SU-DHL-6 (cell line): ENCODE measurements around the gene TSKS.

Source experiments
- H2AFZ ChIP-seq: fragments of 200-600 bp; sonication (generic); 2 replicates; pipeline ENCODE4 v1.6.1; 2014; ENCODE audit warnings: low read depth, mild to moderate bottlenecking, moderate library complexity, mixed read lengths, antibody characterized with exemption, low read length; ENCODE audit not compliant: severe bottlenecking
- H3F3A ChIP-seq: fragments of 200-600 bp; shearing (Covaris generic); 2 replicates; pipeline ENCODE4 v1.6.0; 2016; ENCODE audit warnings: antibody characterized with exemption, mild to moderate bottlenecking; ENCODE audit not compliant: insufficient read depth
- H3K27ac ChIP-seq: fragments of 200-600 bp; sonication (generic); 2 replicates; pipeline ENCODE4 v1.5.1; 2016; ENCODE audit warnings: low read depth, mild to moderate bottlenecking, low read length, moderate library complexity, mixed read lengths
- H3K27me3 ChIP-seq: fragments of 200-600 bp; sonication (generic), shearing (Covaris generic); 2 replicates; pipeline ENCODE4 v1.6.0; 2014; ENCODE audit warnings: mild to moderate bottlenecking, low read length
- H3K36me3 ChIP-seq: fragments of 200-600 bp; sonication (generic); 2 replicates; pipeline ENCODE4 v1.6.1; 2014; ENCODE audit warnings: mild to moderate bottlenecking, low read length, mixed read lengths
- H3K4me2 ChIP-seq: fragments of 300-600, 200-600 bp; shearing (Covaris generic), sonication (generic); 2 replicates; pipeline ENCODE4 v1.6.0; 2014; ENCODE audit warnings: low read length, low read depth, mild to moderate bottlenecking; ENCODE audit not compliant: poor library complexity, severe bottlenecking
- H3K4me3 ChIP-seq: fragments of 200-600 bp; sonication (generic); 2 replicates; pipeline ENCODE4 v1.5.1; 2014; ENCODE audit warnings: antibody characterized with exemption, low read length, mild to moderate bottlenecking, mixed read lengths; ENCODE audit not compliant: insufficient read depth, poor library complexity, severe bottlenecking
- H3K79me2 ChIP-seq: fragments of 200-600 bp; sonication (generic); 2 replicates; pipeline ENCODE4 v1.6.1; 2014; ENCODE audit warnings: mild to moderate bottlenecking, low read length, moderate library complexity; ENCODE audit not compliant: insufficient read depth
- H3K9ac ChIP-seq: fragments of 200-600 bp; sonication (generic); 2 replicates; pipeline ENCODE4 v1.7.0; 2014; ENCODE audit warnings: mild to moderate bottlenecking, low read length
- H3K9me2 ChIP-seq: fragments of 200-600 bp; sonication (generic); replicated peaks from 2 replicates; pipeline ENCODE4 v1.6.1; 2014; ENCODE audit warnings: low read length; ENCODE audit not compliant: insufficient read depth
- H3K9me3 ChIP-seq: fragments of 200-600 bp; sonication (generic); 2 replicates; pipeline ENCODE4 v1.6.1; 2014; ENCODE audit warnings: low read length, mixed read lengths; ENCODE audit not compliant: insufficient read depth
- H4K20me1 ChIP-seq: fragments of 200-600 bp; sonication (generic); 2 replicates; pipeline ENCODE4 v1.6.1; 2014; ENCODE audit warnings: low read depth, mild to moderate bottlenecking, antibody characterized with exemption, low read length, moderate library complexity, mixed read lengths
- CTCF ChIP-seq: fragments of 200-600 bp; sonication (generic); IDR thresholded peaks from one replicate; pipeline ENCODE4 v1.5.1; 2017; ENCODE audit warnings: antibody characterized with exemption, mild to moderate bottlenecking, low read length, moderate library complexity; ENCODE audit not compliant: insufficient read depth, poor library complexity, severe bottlenecking
- EZH2phosphoT487 ChIP-seq: fragments of 200-600 bp; sonication (generic), shearing (Covaris generic); conservative IDR thresholded peaks from 2 replicates; pipeline ENCODE4 v1.6.1; 2018; ENCODE audit warnings: mild to moderate bottlenecking, antibody characterized with exemption, low read length, moderate library complexity, mixed read lengths

The TSKS gene

GRCh38 chr19:49713236-49713845, 49.8 kb downstream of the TSKS start:
- Histone ChIP-seq H3K36me3 (no peaks in the 10 kb centered on the region), H3K27me3 (no peaks in the 10 kb centered on the region), H3K9me3 (no peaks in the 10 kb centered on the region), H3K9me2 (no peaks in the 10 kb centered on the region), H4K20me1 (no peaks in the 10 kb centered on the region), H3K9ac (no peak overlapping the region), H3K4me2 (no peak overlapping the region), H3K27ac (no peak overlapping the region), H3K79me2 (no peaks in the 10 kb centered on the region), H3K4me3 (no peak overlapping the region), H3F3A (no peaks in the 10 kb centered on the region), H2AFZ (no peak overlapping the region)
- no peak for TF ChIP-seq EZH2phosphoT487

- Histone ChIP-seq H3F3A (no peaks in the 10 kb centered on the region), H3K4me2 (no peak overlapping the region), H3K9ac (no peak overlapping the region), H3K9me2 (no peaks in the 10 kb centered on the region), H4K20me1 (no peaks in the 10 kb centered on the region), H3K79me2 (no peaks in the 10 kb centered on the region), H3K27me3 (no peaks in the 10 kb centered on the region), H2AFZ (no peak overlapping the region), H3K27ac (no peak overlapping the region), H3K36me3 (no peaks in the 10 kb centered on the region), H3K4me3 (no peak overlapping the region), H3K9me3 (no peaks in the 10 kb centered on the region)
- TF ChIP-seq EZH2phosphoT487 (no peak), CTCF (no peak)
These were observed 50.7 kb downstream of the TSKS start for GRCh38 chr19:49712397-49712859.

GRCh38 chr19:49710372-49710951, 52.6 kb downstream of the TSKS start:
- H3K27ac ChIP-seq: no peak overlapping the region
- no peak overlapping the region for H2AFZ ChIP-seq
- H3K9ac ChIP-seq: no peak overlapping the region
- H3F3A ChIP-seq: no peaks in the 10 kb centered on the region
- H3K4me2 ChIP-seq: no peak overlapping the region
- H3K9me2 ChIP-seq: no peaks in the 10 kb centered on the region
- H3K9me3 ChIP-seq: no peaks in the 10 kb centered on the region
- no peaks in the 10 kb centered on the region for H3K27me3 ChIP-seq
- no peaks in the 10 kb centered on the region for H4K20me1 ChIP-seq
- H3K79me2 ChIP-seq: no peaks in the 10 kb centered on the region
- TF ChIP-seq CTCF (no peak), EZH2phosphoT487 (no peak)
- H3K4me3 ChIP-seq: no peak overlapping the region
- no peaks in the 10 kb centered on the region for H3K36me3 ChIP-seq

GRCh38 chr19:49705919-49706318, 57.2 kb downstream of the TSKS start:
- H3K27ac ChIP-seq: no peak overlapping the region
- H3K36me3 ChIP-seq: no peaks in the 10 kb centered on the region
- no peak overlapping the region for H2AFZ ChIP-seq
- H3K4me3 ChIP-seq: no peak overlapping the region
- H3K79me2 ChIP-seq: no peaks in the 10 kb centered on the region
- no peaks in the 10 kb centered on the region for H3K9me3 ChIP-seq
- H3K9me2 ChIP-seq: no peaks in the 10 kb centered on the region
- no peaks in the 10 kb centered on the region for H3F3A ChIP-seq
- TF ChIP-seq CTCF (no peak), EZH2phosphoT487 (no peak)
- H3K27me3 ChIP-seq: no peaks in the 10 kb centered on the region
- no peak overlapping the region for H3K4me2 ChIP-seq
- H3K9ac ChIP-seq: no peak overlapping the region
- H4K20me1 ChIP-seq: no peaks in the 10 kb centered on the region
